Body of pancreas (tissue), 4 donors: Measurements from ENCODE around the gene ZBTB48.

ENCODE experiments used
- POLR2A ChIP-seq, 3 donors: fragments of 450-650 bp; IDR thresholded peaks; one replicate each; pipeline ENCODE4 v1.6.1; 2016; ENCODE audit warnings: antibody characterized with exemption in 3 of 3, mild to moderate bottlenecking in 2 of 3
- TF ChIP-seq, protein P1 (sequence below), 7 experiments: fragments of 450-650 bp in 4 of 7; fragments of 200-600 bp in 3 of 7; sonication (generic) in 3 of 7; IDR thresholded peaks; one replicate each; pipeline ENCODE4 v1.5.1; 2016 to 2019; ENCODE audit warnings: antibody characterized with exemption in 7 of 7

DNA sequence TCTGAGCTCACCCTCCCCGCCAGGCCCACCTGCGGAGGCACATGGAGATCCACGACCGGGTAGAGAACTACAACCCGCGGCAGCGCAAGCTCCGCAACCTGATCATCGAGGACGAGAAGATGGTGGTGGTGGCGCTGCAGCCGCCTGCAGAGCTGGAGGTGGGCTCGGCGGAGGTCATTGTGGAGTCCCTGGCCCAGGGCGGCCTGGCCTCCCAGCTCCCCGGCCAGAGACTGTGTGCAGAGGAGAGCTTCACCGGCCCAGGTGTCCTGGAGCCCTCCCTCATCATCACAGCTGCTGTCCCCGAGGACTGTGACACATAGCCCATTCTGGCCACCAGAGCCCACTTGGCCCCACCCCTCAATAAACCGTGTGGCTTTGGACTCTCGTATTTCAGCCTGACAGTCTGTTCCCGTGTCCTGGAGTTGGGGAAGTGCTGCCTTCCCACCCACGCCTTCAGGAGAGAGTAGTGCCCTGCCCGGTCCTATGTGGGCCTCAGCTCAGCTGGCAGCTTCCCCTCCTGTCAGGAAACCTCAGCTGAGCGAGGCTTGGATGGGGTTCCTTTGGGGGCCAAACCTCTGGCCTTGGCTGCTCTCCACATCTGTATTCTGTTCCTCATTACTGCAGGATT is 9.2 kb downstream of the ZBTB48 start:
- no peak for TF ChIP-seq POLR2A (IDR thresholded peaks at IDR 0.05)
- TF ChIP-seq, protein P1, sequence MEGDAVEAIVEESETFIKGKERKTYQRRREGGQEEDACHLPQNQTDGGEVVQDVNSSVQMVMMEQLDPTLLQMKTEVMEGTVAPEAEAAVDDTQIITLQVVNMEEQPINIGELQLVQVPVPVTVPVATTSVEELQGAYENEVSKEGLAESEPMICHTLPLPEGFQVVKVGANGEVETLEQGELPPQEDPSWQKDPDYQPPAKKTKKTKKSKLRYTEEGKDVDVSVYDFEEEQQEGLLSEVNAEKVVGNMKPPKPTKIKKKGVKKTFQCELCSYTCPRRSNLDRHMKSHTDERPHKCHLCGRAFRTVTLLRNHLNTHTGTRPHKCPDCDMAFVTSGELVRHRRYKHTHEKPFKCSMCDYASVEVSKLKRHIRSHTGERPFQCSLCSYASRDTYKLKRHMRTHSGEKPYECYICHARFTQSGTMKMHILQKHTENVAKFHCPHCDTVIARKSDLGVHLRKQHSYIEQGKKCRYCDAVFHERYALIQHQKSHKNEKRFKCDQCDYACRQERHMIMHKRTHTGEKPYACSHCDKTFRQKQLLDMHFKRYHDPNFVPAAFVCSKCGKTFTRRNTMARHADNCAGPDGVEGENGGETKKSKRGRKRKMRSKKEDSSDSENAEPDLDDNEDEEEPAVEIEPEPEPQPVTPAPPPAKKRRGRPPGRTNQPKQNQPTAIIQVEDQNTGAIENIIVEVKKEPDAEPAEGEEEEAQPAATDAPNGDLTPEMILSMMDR (IDR thresholded peaks at IDR 0.05), result no peak
